Stimulated activated CD4-positive, alpha-beta T cell treated with anti-CD3 and anti-CD28 coated beads, Interleukin-4, amount 100 ng/mL, for 4 hours (primary cell): ENCODE data around the gene PPRC1.
A peak's percentile ranks its signal among the peaks of the same experiment; 100 is the strongest.

Source experiments
- DNase-seq, 2 experiments: peaks; one replicate each; pipeline ENCODE4 v3.0.0-alpha.2; 2020

The PPRC1 gene

DNA sequence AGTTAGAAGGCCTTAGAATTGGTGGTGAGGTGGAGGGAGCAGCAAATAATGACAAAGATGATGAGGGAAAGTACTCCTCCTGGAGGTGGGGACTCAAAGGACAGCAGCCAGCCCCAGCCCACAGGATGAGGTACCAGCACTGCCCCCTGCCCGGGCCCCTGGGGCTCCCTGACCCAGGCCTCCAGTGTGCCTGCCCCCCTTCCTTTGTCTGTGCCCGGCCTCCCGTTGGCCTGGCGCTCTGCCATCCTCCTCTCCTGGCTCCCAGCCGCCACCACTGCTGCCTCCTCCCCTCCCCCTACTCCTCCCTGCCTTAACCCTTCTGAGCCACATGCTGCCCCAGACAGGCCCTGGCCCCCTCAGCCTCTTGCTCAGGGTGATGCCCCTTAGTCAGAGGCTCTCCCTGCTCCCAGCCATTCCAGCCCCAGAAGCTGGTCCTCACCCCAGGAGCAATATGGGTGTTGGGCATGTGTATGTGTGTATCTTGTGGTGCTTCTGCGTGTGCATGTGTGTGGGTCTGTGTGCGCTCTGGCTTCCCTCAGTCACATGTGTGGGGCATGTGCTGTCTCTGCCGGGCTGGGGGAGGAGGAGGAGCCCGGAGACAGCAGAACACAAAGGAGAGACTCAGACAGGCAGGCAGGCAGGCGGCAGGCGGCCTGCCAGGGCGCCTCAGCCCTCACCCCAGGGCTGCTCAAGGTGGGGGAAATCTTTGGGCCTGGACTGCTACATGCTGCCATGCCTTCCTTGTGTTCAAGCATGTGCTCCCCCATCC lies 15.3 kb upstream of the PPRC1 start:
- peak; percentile 48 to 73 for DNase-seq

- no peak for DNase-seq
Observed at GRCh38 chr10:102118867-102119266, 14.0 kb upstream of the PPRC1 start.

GRCh38 chr10:102119417-102120141 lies 13.3 kb upstream of the PPRC1 start:
- peak; percentile 24 to 32 for DNase-seq

GRCh38 chr10:102120142-102120990 lies 12.5 kb upstream of the PPRC1 start, which contains the start of gene LDB1:
Gene LDB1, minus strand, starts transcription at chr10:102120368. Its CDS starts 258 bp downstream, at chr10:102120110.
- peak; percentile 55 to 62 for DNase-seq

- DNase-seq = no peak
Observed at GRCh38 chr10:102120991-102121738, 11.7 kb upstream of the PPRC1 start.

DNA sequence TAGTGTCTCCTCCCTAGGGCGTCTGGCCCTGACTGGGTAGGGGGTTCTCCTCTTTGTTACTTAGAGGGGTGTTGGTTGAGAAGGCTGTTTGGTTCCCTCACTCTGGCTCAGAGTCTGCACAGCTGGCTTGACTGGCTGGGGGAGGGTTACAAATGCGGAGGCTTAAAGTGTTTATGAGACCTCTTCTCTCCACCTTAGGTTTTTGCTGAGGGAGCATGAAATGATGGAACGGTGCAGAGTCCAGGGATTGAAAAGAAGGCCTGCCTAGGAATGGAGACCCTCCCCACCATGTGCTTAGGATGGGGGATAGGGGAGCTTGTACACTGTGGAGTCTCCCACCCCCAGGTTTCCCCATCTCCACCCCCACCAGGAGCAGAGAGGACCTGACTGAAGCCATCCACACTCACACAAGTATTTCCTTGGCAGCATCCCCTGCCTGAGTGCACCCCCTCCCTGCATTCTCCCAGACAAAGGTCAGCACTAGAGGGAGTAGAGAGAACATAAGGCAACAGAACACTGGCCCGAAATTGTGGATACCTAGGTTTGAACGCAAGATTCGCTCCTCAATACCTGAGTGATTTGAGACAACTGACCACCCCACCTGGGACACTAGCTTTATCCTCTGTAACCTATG lies 11.0 kb upstream of the PPRC1 start:
- DNase-seq = no peak

- DNase-seq = no peak
Observed at GRCh38 chr10:102122450-102122849, 10.4 kb upstream of the PPRC1 start.

GRCh38 chr10:102123223-102123622 lies 9.6 kb upstream of the PPRC1 start:
- no peak for DNase-seq

GRCh38 chr10:102131286-102132170 lies 1.3 kb upstream of the PPRC1 start:
- no peak for DNase-seq

- DNase-seq = no peak
Observed at GRCh38 chr10:102132193-102132562, 662 bp upstream of the PPRC1 start.

DNA sequence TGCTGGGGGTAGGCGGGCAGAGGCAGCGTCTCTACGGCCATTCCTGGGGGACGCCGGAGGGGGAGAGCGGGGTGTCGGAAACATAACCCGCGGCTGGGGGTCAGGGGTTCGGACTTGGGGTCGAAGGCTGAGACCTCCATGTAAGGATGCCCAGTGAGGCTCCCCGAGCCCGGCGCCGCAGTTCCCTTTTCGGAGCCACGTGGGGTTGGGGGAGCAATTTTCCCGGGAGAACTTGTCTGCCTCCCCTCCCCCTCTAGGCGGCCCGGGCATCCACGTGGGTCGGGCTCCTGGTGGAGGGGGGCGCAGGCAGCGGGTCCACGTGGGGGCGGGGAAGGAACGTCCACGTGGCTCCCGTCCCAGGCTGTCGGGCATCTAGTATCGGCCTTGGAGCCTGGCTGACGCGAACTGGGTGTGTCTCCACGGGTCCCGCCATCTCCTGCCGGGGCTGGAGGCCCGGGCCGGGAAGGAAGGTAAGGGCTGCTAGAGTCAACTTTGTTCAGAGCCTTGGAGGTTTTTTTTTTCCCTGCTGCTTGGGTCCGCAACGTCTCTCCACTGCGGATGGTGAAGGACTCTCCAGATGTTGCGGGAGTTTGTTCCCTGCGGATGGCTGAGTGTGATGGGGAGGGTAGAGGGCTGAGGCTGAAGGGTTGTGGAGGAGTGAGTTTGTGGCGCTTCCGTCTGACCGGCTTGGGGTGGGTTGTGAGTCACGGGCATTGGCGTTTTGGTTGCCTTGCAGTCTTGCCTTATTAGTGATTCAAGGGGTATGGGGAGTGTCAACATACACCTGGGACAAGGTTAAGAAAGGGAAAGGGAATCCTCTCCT lies 744 bp downstream of the PPRC1 start:
- DNase-seq = peak; percentile 70 to 73

GRCh38 chr10:102134416-102134815 lies 1.6 kb downstream of the PPRC1 start:
- DNase-seq = no peak

GRCh38 chr10:102135956-102136526 lies 3.2 kb downstream of the PPRC1 start:
- DNase-seq = no peak

DNA sequence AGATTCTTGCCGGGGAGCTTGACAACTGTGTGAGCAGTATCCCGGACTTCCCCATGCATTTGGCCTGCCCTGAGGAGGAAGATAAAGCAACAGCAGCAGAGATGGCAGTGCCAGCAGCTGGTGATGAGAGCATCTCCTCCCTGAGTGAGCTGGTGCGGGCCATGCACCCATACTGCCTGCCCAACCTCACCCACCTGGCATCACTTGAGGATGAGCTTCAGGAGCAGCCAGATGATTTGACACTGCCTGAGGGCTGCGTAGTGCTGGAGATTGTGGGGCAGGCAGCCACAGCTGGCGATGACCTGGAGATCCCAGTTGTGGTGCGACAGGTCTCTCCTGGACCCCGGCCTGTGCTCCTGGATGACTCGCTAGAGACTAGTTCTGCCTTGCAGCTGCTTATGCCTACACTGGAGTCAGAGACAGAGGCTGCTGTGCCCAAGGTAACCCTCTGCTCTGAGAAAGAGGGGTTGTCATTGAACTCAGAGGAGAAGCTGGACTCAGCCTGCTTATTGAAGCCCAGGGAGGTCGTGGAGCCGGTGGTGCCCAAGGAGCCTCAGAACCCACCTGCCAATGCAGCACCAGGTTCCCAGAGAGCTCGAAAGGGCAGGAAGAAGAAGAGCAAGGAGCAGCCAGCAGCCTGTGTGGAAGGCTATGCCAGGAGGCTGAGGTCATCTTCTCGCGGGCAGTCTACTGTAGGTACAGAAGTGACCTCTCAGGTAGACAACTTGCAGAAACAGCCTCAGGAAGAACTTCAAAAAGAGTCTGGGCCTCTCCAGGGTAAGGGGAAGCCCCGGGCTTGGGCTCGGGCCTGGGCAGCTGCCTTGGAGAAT lies 6.7 kb downstream of the PPRC1 start:
- no peak for DNase-seq

- no peak for DNase-seq
Observed at GRCh38 chr10:102140218-102140617, 7.4 kb downstream of the PPRC1 start.

GRCh38 chr10:102140913-102141540 lies 8.2 kb downstream of the PPRC1 start:
- no peak for DNase-seq

- DNase-seq = no peak
Observed at GRCh38 chr10:102141583-102142107, 8.8 kb downstream of the PPRC1 start.

- DNase-seq = no peak
Observed at GRCh38 chr10:102146971-102147428, 14.2 kb downstream of the PPRC1 start.
